Measurements from ENCODE around the gene CFAP100. TPM values are rescaled to one million over a fixed set of nuclear protein-coding genes. Genes with fewer than 3 reads are reported as not detected.
A peak's percentile ranks its signal among the peaks of the same experiment; 100 is the strongest.

CFAP100 gene
- total RNA-seq, 1 donor from 2014 or later = not detected

DNA sequence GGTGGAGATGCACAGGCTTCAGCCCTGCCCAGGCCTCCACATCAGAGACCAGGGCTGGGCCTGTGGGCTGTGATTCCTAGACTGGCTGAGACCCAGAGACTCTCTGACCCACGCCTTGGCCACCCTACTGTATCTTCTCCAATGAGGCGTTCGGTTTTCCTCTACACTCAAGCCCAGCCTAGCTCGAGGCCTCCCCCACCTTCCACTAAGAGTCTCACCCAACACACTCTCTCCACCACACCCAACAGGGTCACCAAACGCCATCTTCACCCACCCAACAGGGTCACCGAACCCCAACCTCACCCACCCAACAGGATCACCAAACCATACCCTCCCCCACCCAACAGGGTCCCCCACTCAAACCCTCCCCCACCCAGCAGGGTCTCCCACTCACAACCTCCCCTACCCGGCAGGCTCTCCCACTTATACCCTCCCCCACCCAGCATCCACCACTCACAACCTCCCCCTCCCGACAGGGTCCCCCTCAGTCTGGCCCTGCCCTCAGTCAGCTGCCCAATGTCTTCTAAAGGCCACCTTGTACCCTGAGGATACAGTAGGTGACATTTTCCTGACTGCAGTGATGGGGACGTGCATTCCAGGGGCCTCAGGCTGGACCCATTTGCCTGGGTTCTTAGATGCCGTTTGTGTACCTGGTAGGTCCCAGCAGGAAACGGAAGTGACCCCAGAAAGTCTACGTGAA lies 20.4 kb downstream of the CFAP100 start:
- intact Hi-C loops (cut with DNase I) = no loop called here
- ATAC-seq (ENCODE audit: poor library complexity) (no peak), DNase-seq (no peak)

- intact Hi-C loops (cut with DNase I) = no loop called here
- no peak for ATAC-seq (ENCODE audit: poor library complexity)
- peak; percentile 24 for DNase-seq
Measured at GRCh38 chr3:126415661-126416591, 21.2 kb downstream of the CFAP100 start.

DNA sequence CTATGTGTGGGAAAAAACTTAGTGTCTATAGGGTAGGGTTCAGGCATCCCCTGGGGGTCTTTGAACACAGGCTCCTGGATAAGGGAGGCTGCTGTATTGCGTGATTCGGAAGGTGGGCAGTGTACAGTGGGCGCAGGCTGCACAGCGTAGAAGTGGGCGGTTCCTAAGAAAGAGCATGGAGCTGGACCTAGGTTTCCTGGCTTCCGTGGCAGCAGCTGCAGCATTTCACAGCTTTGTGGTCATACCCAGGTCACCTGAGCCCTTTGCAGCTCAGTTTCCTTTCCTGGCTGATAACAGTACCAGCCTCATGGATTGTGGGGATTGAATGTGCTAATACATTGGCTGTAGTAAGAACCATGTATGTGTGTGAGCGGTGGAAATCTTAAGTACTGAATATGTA lies 22.2 kb downstream of the CFAP100 start:
- DNase-seq = no peak
- intact Hi-C loops (cut with DNase I) = no loop called here
- ATAC-seq (ENCODE audit: poor library complexity) = no peak

GRCh38 chr3:126417515-126417914 lies 22.8 kb downstream of the CFAP100 start:
- intact Hi-C loops (cut with DNase I) = no loop called here
- ATAC-seq (ENCODE audit: poor library complexity) = no peak

GRCh38 chr3:126417981-126418530 lies 23.3 kb downstream of the CFAP100 start:
- intact Hi-C loops (cut with DNase I) = no loop called here
- ATAC-seq (ENCODE audit: poor library complexity) (no peak), DNase-seq (peak; percentile 34)

More at GRCh38 chr3:126417515-126417914, 22.8 kb downstream of the CFAP100 start:
- DNase-seq = no peak

DNA sequence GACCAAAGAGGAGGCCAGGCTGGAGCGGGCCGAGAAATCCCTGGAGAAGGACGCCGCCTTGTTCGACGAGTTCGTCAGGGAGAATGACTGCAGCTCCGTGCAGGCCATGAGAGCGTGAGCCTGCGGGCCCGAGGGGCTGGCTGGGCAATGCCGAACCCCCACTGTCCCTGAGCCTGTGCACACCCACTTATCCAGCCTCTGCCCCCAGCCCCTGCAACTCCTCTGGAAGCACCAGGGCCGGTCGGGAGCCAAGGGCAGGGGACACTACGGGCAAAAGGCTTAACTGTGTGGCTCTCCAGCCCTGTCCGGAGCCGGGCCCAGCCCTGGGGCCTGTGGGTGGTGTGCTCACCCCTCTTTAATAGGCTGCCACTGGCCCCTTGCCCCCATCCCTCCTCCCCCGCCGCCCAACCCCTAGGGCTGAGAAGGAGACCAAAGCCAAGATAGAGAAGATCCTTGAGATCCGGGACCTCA lies 24.0 kb downstream of the CFAP100 start:
- DNase-seq (peak; percentile 22), ATAC-seq (ENCODE audit: poor library complexity) (no peak)
- intact Hi-C loops (cut with DNase I) = no loop called here

GRCh38 chr3:126419151-126419703 lies 24.5 kb downstream of the CFAP100 start:
- ATAC-seq (ENCODE audit: poor library complexity) (no peak), DNase-seq (peak; percentile 20)
- intact Hi-C loops (cut with DNase I) = no loop called here

DNA sequence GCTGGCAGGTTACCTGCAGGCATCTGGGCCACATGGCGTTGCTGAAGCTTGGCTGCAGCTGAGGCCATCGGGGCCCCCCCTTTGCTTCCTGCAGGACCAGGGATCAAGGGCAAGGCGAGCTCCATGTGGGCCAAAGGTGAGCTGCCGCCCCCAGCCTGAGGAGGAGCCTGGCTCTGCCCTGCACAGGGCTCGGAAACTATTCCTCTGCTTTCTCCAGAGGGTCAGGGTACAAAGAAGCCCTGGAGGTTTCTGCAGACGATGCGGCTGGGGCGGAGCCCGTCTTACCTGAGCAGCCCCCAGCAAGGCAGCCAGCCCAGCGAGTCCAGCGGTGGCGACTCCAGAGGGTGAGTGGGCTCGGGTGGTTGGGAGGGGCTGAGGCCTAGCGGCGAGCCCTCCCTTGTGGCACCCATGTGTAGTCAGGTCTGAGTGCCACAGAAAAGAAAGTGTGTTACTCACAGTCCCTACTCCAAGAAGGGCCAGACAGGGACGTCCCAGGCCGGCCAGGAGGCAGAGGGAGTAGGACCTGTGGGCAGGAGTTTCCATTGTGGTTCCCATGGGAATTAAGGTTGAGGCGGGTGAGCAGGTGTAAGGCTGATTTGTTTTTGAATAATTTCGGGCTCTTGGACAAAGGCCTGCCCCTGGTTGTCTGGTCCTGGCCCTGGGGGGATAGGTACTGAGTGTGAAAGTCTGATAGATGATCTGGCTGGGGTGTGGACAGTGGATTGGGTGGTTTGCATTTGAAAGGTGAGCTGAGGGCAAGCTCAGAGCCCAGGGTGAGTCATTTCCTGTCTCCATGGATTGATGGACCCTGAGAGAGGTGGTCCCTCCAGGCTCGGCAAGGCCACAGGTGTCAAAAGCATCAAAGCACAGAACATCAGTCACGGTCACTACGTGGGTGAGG lies 25.4 kb downstream of the CFAP100 start:
- DNase-seq = peak; percentile 21
- no peak for ATAC-seq (ENCODE audit: poor library complexity)
- intact Hi-C loops (cut with DNase I) = no loop called here

DNA sequence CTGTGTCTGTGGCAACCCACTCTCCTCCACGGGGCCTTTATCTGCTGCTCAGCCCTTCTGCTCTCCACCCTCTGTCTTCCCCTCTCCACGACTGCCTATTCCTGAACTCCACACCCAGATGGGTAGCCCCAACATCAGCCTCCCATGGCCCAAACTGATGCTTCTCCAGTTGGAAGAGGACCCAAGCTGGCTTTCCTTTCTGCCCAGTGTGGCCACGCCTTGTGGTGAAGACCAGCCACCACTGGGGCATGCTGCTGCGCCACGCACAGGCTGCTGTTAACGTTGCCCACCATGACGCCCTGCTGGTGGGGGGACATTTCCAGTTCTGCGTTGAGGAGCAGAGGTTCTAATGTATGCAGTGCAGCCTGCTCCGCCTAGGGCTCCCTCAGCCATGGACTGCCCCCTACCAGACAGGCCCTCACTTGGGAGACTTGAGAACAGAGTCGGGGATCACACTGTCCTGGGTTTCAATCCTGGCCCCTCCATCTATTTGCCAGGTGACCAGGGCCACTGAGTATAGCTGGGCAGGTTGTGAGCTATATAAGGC lies 26.9 kb downstream of the CFAP100 start:
- DNase-seq (peak; percentile 10), ATAC-seq (ENCODE audit: poor library complexity) (no peak)
- intact Hi-C loops (cut with DNase I) = no loop called here

DNA sequence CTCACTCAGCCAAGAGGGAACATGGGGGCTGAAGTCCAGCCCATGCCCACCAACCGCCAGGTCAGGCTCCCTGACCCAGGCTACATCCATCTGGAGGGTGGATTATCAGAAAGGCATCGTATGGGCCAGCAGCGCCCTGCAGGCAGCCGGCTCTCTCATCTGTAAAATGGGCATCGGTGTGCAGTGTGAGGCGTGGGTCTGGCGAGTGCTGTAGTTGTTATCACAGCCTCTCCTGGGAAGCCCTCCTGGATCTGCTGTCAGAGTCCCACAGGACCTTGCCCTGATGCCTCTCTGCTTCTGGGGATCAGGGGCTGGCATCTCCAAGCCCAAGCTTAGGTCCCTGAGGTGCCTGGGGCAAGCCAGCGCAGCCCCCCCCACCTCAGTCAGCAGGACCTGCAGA lies 27.4 kb downstream of the CFAP100 start:
- intact Hi-C loops (cut with DNase I) = no loop called here
- DNase-seq (peak; percentile 14), ATAC-seq (ENCODE audit: poor library complexity) (no peak)

GRCh38 chr3:126422571-126423091 lies 27.9 kb downstream of the CFAP100 start:
- intact Hi-C loops (cut with DNase I) = no loop called here
- ATAC-seq (ENCODE audit: poor library complexity) = no peak
- peak; percentile 24 for DNase-seq

DNA sequence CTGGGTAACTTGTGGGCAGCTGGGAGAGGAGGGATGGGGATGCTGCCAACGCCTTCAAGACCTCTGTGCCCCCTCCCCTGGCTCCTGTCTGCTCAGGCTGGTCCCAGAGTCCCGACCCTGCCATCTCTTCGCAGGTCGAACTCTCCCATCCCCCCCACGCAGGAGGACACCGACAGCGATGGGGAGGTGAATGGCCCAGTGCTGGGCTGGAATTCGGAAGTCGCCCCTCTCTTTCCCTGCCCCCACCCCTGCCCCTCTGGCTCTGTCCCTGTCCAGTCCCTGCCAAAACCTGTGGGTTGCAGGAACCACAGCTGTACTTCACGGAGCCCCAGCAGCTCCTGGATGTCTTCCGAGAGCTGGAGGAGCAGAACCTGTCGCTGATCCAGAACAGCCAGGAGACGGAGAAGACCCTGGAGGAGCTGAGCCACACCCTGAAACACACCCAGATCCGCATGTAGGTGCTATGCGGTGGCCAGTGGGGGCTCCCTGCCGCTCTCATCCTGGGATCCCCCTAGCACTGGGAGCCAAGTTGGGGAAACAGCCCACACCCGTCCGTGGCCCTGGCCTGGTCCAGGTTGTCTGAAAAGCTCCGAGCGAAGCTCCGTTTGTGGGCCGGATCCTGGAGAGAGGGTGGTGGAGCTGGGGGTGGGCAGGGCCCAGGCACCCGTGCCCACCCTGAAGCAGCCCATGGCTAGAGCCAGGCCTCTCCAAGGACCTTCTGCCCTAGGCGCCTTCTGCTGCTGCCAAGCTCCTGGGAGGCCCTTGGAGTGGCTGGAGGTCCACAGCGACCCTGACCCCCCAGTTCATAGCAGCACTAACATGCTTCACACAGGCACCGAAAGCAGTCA lies 28.7 kb downstream of the CFAP100 start:
- ATAC-seq (ENCODE audit: poor library complexity) (no peak), DNase-seq (peak; percentile 33)

GRCh38 chr3:126424039-126424717 lies 29.5 kb downstream of the CFAP100 start:
- DNase-seq (peak; percentile 24), ATAC-seq (ENCODE audit: poor library complexity) (no peak)
- intact Hi-C loops (cut with DNase I) = no loop called here

More for the DNA sequence above, 28.7 kb downstream of the CFAP100 start:
- intact Hi-C loops (cut with DNase I) = no loop called here

- no peak for ATAC-seq (ENCODE audit: poor library complexity)
- intact Hi-C loops (cut with DNase I) = no loop called here
- DNase-seq = no peak
Measured at GRCh38 chr3:126424751-126425150, 30.0 kb downstream of the CFAP100 start.

- ATAC-seq (ENCODE audit: poor library complexity) (no peak), DNase-seq (no peak)
- intact Hi-C loops (cut with DNase I) = no loop called here
Measured at GRCh38 chr3:126431103-126431534, 36.4 kb downstream of the CFAP100 start.

- intact Hi-C loops (cut with DNase I) = no loop called here
- no peak for DNase-seq
- no peak for ATAC-seq (ENCODE audit: poor library complexity)
Measured at GRCh38 chr3:126432361-126433104, 37.8 kb downstream of the CFAP100 start.
